ENCODE measurements around the gene FCN1. TPM values are rescaled to one million over a fixed set of nuclear protein-coding genes. Genes with fewer than 3 reads are reported as not detected.

Gene FCN1
- polyA plus RNA-seq, 1 donor (not counting 4 experiments of a cell fraction or from before 2014, with no cell fraction given) = not detected

- dilution Hi-C loops (cut with MboI; ENCODE audit: extremely low pct_ligation_motif_present, low sequenced_read_pairs) = no loop called here
- H3K79me2 ChIP-seq (ENCODE audit: control insufficient read depth, insufficient read depth, low read length) = no peaks in the 10 kb centered on the region
- no peak for TF ChIP-seq EZH2 (IDR thresholded peaks at IDR 0.05; ENCODE audit: low read length)
- TF ChIP-seq, protein P1, sequence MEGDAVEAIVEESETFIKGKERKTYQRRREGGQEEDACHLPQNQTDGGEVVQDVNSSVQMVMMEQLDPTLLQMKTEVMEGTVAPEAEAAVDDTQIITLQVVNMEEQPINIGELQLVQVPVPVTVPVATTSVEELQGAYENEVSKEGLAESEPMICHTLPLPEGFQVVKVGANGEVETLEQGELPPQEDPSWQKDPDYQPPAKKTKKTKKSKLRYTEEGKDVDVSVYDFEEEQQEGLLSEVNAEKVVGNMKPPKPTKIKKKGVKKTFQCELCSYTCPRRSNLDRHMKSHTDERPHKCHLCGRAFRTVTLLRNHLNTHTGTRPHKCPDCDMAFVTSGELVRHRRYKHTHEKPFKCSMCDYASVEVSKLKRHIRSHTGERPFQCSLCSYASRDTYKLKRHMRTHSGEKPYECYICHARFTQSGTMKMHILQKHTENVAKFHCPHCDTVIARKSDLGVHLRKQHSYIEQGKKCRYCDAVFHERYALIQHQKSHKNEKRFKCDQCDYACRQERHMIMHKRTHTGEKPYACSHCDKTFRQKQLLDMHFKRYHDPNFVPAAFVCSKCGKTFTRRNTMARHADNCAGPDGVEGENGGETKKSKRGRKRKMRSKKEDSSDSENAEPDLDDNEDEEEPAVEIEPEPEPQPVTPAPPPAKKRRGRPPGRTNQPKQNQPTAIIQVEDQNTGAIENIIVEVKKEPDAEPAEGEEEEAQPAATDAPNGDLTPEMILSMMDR (optimal IDR thresholded peaks at IDR 0.05 in 1 of 3, IDR thresholded peaks at IDR 0.05 in 1 of 3, conservative IDR thresholded peaks at IDR 0.05 in 1 of 3; ENCODE audit: extremely low read depth in 1 of 3, insufficient read depth in 2 of 3, low read length in 3 of 3) = no peak
- no peaks in the 10 kb centered on the region for H3K9me3 ChIP-seq (ENCODE audit: control insufficient read depth, low read depth, low read length)
- peaks cover 20% of the 10 kb centered on the region for H3K27me3 ChIP-seq (ENCODE audit: control insufficient read depth, extremely low read depth, insufficient read depth, low read length)
- H3K9me1 ChIP-seq (ENCODE audit: control insufficient read depth, extremely low read depth, insufficient read depth, low read length) = no peaks in the 10 kb centered on the region
- DNase-seq (ENCODE audit: low read depth, low spot score) (no peak), FAIRE-seq (no peak)
- H3K36me3 ChIP-seq (ENCODE audit: control insufficient read depth in 2 of 2, extremely low read depth in 1 of 2, insufficient read depth in 2 of 2, low read length in 2 of 2) = no peaks in the 10 kb centered on the region
- H3K4me3 ChIP-seq (ENCODE audit: control insufficient read depth in 2 of 3, extremely low read depth in 1 of 3, insufficient read depth in 2 of 3, low read depth in 1 of 3, low read length in 3 of 3) = no peak overlapping the region
- H3K27ac ChIP-seq (ENCODE audit: control insufficient read depth, insufficient read depth, low read length) = no peak overlapping the region
- no peaks in the 10 kb centered on the region for H4K20me1 ChIP-seq (ENCODE audit: control insufficient read depth, extremely low read depth, insufficient read depth, low read length)
- H3K4me2 ChIP-seq (ENCODE audit: control insufficient read depth, extremely low read depth, insufficient read depth, low read depth, low read length) = no peak overlapping the region
- no peak overlapping the region for H2AFZ ChIP-seq (ENCODE audit: control insufficient read depth, low read length)
- no peaks in the 10 kb centered on the region for H3K4me1 ChIP-seq (ENCODE audit: control insufficient read depth, extremely low read depth, insufficient read depth, low read length)
- no peak overlapping the region for H3K9ac ChIP-seq (ENCODE audit: control insufficient read depth, extremely low read depth, insufficient read depth, low read length)
Observed at GRCh38 chr9:134948149-134948548, 30.4 kb upstream of the FCN1 start.

DNA sequence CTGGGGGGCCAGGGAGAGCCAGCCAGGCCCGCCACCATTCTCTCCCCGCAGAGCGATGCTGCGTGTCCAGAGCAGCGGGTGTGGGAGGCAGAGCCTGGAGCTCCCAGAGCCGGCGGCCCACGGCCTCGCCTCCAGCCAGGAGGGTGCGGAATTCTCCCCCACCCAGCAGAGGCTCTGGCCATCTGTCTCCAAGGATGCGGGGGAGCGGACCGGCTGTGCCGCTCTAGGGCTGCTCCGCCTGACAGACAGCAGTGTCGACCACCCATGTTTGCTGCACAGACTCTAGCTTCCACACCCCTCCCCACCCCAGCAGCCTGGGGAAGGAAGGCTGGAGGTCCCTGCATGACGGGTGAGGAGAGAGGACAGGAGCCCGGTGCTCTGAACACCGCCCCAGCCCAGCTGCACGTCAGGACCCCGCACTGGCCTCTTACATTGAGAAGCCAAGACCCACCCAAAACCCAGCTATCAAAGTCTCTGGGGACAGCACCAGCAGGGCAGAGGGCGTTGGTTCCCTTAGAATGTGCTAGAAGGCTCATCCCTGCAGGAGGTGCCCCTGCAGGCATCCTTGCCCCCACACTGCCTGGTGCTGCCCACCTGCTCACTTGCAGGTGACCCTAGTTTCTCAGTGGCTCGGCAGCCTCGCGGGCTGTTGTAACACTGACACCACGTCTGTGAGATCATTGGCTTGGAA, 29.7 kb upstream of the FCN1 start:
- FAIRE-seq (no peak), DNase-seq (ENCODE audit: low read depth, low spot score) (no peak)
- TF ChIP-seq, protein P1 (optimal IDR thresholded peaks at IDR 0.05 in 1 of 3, IDR thresholded peaks at IDR 0.05 in 1 of 3, conservative IDR thresholded peaks at IDR 0.05 in 1 of 3; ENCODE audit: extremely low read depth in 1 of 3, insufficient read depth in 2 of 3, low read length in 3 of 3) = no peak
- no peak for TF ChIP-seq EZH2 (IDR thresholded peaks at IDR 0.05; ENCODE audit: low read length)
- H4K20me1 ChIP-seq (ENCODE audit: control insufficient read depth, extremely low read depth, insufficient read depth, low read length) = no peaks in the 10 kb centered on the region
- no peak overlapping the region for H2AFZ ChIP-seq (ENCODE audit: control insufficient read depth, low read length)
- H3K4me2 ChIP-seq (ENCODE audit: control insufficient read depth, extremely low read depth, insufficient read depth, low read depth, low read length) = no peak overlapping the region
- no peaks in the 10 kb centered on the region for H3K4me1 ChIP-seq (ENCODE audit: control insufficient read depth, extremely low read depth, insufficient read depth, low read length)
- dilution Hi-C loops (cut with MboI; ENCODE audit: extremely low pct_ligation_motif_present, low sequenced_read_pairs) = no loop called here
- H3K27ac ChIP-seq (ENCODE audit: control insufficient read depth, insufficient read depth, low read length) = no peak overlapping the region
- no peaks in the 10 kb centered on the region for H3K9me3 ChIP-seq (ENCODE audit: control insufficient read depth, low read depth, low read length)
- no peak overlapping the region for H3K9ac ChIP-seq (ENCODE audit: control insufficient read depth, extremely low read depth, insufficient read depth, low read length)
- no peak overlapping the region for H3K4me3 ChIP-seq (ENCODE audit: control insufficient read depth in 2 of 3, extremely low read depth in 1 of 3, insufficient read depth in 2 of 3, low read depth in 1 of 3, low read length in 3 of 3)
- H3K27me3 ChIP-seq (ENCODE audit: control insufficient read depth, extremely low read depth, insufficient read depth, low read length) = peaks cover 26% of the 10 kb centered on the region
- H3K36me3 ChIP-seq (ENCODE audit: control insufficient read depth in 2 of 2, extremely low read depth in 1 of 2, insufficient read depth in 2 of 2, low read length in 2 of 2) = no peaks in the 10 kb centered on the region
- H3K79me2 ChIP-seq (ENCODE audit: control insufficient read depth, insufficient read depth, low read length) = no peaks in the 10 kb centered on the region
- no peaks in the 10 kb centered on the region for H3K9me1 ChIP-seq (ENCODE audit: control insufficient read depth, extremely low read depth, insufficient read depth, low read length)

All from keratinocyte (primary cell).